ENCODE measurements around the gene PIEZO1.

The PIEZO1 gene

GRCh38 chr16:88770461-88771293 is 14.3 kb downstream of the PIEZO1 start:
- FAIRE-seq: no peak
- DNase-seq (ENCODE audit: insufficient read length, low spot score): no peak

DNA sequence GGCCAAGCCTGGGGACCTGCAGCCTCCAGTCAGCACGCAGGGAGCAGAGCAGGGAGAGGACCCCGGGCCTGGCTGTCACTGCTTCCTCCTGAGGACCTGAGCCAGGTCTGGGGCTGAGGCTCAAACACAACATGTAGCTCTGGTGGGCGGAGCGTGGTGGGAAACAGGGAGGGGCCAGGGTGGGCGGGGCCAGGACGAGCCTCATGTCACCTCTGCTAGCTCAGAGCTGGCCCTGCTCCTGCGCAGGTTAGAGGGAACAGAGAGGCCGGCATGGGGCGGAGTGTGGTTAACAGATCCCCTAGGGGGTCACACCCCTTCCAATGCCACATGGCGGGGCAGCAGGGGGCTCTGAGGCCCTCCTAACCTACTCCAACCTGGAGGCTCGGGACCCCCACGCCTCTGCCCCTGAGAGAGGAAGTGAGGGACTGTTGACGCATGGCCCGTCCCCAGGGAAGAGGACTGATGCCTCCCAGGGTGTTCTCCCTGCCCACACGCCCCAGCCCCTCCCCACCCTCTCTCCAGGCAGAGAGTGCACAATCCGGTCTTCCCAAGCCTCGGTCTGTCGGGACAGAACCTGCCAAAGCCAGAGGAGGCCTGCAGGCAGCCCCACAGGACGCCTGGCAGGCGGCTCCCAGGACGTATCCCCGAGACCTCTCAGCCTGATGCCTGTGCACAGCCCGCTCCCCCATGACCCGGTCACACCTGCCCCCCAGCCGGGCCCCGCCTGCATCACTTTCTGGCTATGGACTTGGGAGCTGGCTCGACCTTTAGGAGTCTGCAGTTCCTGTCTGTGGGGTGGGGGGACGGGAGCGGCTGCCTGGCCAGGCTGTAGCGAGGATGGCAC is 15.2 kb downstream of the PIEZO1 start:
- FAIRE-seq: no peak
- no peak for DNase-seq (ENCODE audit: insufficient read length, low spot score)

DNA sequence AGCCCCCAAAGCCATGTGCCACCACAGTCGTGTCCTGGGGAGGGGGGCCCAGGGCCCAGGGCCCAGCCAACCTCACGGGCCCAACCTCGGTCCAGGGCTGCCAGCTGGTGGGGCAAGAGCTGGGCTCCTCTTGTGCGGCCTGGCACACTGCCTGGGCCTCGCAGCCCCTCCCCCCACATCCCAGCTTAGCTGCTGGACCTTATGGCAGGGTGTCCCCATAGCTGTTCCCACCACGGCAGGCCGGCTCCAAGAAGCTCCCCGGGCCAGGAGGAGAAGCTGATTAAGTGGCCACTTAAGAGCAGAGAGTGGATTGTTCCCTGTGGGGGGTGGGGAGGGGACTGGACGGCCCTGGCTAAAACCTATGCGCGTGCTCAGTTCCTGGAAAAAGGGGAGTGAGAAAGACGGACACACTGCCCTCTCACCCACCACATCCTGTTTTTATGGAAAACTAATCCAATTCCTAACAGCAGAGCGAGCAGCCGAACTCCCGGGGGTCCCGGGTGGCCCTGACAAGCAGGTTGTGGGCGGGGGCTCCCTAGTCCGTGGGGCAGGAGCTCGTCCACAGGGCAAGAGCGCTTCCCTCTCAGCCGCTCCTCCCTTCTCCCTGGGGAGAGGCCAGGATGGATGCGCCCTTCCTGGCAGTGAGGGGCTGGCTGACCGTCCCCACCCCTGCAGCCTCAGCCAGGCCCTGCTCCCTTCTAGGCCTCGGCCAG is 16.8 kb downstream of the PIEZO1 start:
- no peak for DNase-seq (ENCODE audit: insufficient read length, low spot score)
- FAIRE-seq: no peak

GRCh38 chr16:88767546-88768070 is 17.4 kb downstream of the PIEZO1 start:
- no peak for FAIRE-seq
- no peak for DNase-seq (ENCODE audit: insufficient read length, low spot score)

DNA sequence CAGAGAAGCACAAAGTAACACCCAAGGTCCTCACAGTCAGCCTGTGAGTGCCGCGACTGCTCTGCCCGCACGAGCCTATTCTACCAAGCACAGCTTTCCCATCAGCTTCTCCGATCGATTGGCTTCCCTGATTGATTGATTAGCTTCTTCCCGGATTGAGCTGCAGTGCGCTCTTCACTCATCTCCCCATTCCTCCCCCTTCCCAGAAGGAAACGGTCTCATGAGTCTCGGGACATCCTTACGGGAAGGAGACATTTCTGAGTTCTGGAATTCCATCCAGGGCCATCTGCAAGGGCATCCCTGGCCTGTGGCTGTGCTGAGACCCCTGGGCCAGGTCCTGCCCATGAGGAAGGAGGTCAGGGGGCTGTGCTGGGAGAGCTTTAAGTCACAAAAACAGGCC is 18.0 kb downstream of the PIEZO1 start:
- DNase-seq (ENCODE audit: insufficient read length, low spot score): no peak
- FAIRE-seq: no peak

DNA sequence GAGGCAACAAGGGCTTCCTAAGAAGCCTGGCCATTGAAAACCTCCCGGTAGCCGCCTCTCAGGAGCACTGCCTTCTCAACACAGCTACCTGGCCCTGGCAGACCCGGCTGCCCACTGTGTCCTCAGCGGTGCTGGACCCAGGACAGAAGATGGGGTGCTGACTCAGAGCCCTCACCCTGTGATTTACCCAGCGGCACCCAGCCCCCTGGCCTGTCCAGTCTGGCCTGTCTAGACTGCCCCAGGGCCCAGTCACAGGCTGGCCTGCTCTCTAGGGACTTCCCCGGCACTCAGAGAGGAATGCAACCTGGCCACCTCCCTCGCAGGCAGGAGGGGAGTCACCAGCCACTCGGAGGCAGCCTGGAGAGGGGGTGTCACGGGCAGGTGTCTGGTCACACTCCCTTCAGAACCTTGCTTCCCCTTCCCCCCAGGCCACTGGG is 20.1 kb downstream of the PIEZO1 start:
- DNase-seq (ENCODE audit: insufficient read length, low spot score) (peak; percentile 51), FAIRE-seq (no peak)

GRCh38 chr16:88764080-88764479 is 20.9 kb downstream of the PIEZO1 start:
- FAIRE-seq (no peak), DNase-seq (ENCODE audit: insufficient read length, low spot score) (no peak)

- DNase-seq (ENCODE audit: insufficient read length, low spot score) (no peak), FAIRE-seq (no peak)
Observed at GRCh38 chr16:88763502-88764053, 21.4 kb downstream of the PIEZO1 start.

DNA sequence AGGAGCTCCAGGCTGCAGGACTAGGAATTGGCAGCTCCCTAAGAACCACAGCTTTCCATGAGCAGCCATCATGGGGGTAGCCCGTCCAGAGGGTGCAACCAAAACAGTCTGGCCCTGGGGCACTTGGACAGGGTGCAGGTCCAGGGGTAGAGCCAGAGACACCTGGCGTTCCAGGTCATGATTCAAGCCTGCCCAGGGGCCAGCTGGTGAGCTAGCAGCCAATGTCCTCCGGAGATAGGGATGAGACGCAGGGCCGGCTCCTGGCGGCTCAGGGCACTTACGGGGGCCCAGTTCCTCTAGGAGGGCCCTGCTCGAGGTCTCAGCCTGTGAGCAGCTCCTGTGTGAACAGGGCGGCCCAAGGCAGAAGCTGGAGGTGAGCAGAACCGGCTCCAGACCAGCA is 22.1 kb downstream of the PIEZO1 start:
- DNase-seq (ENCODE audit: insufficient read length, low spot score) (no peak), FAIRE-seq (no peak)

GRCh38 chr16:88762258-88762870 is 22.7 kb downstream of the PIEZO1 start:
- FAIRE-seq (no peak), DNase-seq (ENCODE audit: insufficient read length, low spot score) (no peak)

DNA sequence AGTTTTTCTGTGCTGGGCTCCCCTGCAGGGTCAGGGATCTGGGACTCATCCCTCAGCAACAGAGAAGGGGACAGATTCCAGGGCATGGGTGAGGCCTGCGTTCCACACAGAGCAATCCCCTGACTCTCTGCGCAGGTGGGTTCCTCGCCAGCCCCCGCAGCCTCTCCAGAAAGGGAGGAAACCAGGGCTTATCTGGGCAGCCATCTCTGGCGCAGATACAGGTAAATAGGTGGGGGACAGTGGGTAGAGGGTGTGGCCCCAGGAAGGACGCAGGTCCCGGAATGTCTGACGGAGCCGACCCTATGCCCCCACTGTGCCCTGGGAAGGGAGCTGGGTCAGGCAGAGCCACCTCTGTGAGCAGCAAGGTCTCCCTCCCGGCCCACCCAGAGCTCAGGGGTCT is 23.2 kb downstream of the PIEZO1 start:
- no peak for DNase-seq (ENCODE audit: insufficient read length, low spot score)
- FAIRE-seq: no peak

GRCh38 chr16:88761143-88761534 is 23.9 kb downstream of the PIEZO1 start:
- FAIRE-seq (no peak), DNase-seq (ENCODE audit: insufficient read length, low spot score) (no peak)

DNA sequence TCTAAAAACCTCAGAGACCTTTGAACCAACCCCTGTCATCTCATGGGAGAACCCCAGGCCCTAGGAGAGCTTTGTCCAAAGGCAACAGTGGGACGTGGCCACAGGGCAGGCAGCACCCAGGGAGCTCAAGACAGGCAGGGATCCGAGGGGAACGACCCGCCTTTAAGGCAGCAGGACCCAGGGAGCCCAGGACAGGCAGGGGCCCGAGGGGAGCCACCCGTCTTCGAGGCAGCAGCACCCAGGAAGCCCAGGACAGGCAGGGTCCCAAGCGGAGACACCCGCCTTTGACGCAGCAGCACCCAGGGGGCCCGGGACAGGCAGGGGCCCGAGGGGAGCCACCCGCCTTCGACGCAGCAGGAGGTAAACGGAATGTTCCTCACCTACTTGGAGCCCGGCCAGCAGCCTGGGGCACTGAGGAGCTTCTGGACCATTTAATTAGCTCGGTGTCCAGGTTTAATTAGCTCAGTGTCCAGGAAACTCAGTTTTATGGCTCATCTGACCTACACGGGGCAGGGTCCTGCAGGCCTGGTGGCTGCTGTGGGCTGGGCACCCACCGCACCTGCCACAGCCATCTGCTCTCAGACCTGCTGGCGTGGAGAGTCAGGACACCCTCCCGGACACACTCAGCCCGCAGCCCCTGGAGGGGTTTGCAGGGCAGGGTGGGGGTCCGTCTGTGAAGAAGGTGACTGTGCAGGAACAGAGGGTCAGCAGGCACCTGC is 24.4 kb downstream of the PIEZO1 start:
- no peak for FAIRE-seq
- no peak for DNase-seq (ENCODE audit: insufficient read length, low spot score)

- no peak for FAIRE-seq
- DNase-seq (ENCODE audit: insufficient read length, low spot score): no peak
Observed at GRCh38 chr16:88759976-88760350, 25.1 kb downstream of the PIEZO1 start.

DNA sequence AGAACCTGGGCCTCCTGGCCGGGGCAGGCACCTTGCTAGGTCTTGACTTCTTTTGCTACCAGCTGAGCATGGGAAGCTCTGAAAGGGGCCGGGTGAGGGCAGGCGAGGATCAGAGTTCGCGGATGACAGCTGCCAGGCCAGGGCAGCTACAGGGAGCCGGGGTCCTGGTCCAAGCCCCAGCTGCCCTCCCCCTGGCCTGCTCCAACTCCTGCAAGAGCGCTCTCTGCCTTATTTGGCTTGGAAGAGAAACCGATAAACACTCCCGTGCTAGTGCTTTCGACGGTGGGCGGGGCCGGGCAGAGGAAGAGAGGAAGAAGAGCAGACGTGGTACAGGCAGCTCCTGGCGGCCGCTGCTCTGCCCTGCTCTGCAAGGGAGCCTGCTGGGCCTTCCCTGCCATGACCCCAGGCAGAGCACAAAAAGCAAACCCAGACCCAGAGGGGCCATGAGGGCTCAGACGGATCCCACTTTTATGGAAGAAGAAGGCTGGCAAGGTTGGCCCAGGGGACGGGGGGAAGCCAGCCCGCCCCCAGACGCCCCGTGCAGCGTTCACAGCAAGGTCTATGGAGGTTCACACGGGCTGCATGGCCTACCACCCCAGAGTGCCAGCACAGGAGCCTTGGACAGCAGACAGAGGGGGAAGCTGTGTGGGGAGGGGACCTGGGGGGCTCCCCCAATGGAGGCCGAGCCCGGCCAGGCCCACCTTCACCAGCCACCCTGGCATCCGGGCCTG is 25.6 kb downstream of the PIEZO1 start:
- no peak for DNase-seq (ENCODE audit: insufficient read length, low spot score)
- no peak for FAIRE-seq

GRCh38 chr16:88758944-88759244 is 26.1 kb downstream of the PIEZO1 start:
- FAIRE-seq: no peak
- DNase-seq (ENCODE audit: insufficient read length, low spot score): no peak

DNA sequence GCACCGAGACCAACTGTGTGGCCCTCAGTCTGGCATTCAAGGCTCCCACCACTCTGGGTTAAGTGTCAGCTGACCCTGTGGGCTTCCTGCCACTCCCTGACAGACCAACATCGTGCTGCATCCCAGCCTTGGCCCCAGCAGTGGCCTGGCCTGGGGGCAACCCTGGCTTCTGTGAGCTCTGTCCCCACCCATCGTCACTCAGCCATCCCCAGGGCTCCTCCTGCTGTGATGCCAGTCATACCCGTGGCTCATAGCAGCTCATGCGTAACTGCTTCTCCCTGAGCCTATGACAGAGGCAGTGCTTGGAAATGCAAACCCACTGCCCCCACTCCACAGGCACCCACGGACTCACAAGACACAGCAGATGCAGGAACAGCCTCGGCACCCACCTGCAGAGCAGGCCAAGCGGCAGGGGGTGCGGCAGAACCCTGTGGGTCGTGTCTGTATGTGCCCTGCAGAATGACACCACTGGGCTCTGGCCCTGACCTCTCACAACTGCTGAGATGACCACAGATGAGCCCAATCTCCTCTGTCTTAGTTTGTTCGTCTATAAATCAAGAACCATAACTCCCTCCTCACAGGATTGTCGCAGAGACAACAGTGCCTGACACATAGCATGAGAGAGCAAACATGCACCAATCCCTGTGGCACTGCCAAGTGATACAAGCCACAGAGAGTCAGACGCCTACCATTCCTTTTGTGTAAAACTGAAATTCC is 26.6 kb downstream of the PIEZO1 start:
- FAIRE-seq: no peak
- no peak for DNase-seq (ENCODE audit: insufficient read length, low spot score)

GRCh38 chr16:88755745-88756443 is 29.1 kb downstream of the PIEZO1 start:
- DNase-seq (ENCODE audit: insufficient read length, low spot score): no peak
- no peak for FAIRE-seq
